ENCODE data around the gene CYP4F11.
"Not testable (repeated sequence)": the region's sequence is repeated elsewhere in the genome, so short reads cannot be mapped to it uniquely, and the experiment has no call there.

Gene CYP4F11

GRCh38 chr19:15895876-15896430, 38.4 kb downstream of the CYP4F11 start:
- no peak overlapping the region for H3K4me3 ChIP-seq (ENCODE audit: low read depth, low read length)
- TF ChIP-seq CTCF (IDR thresholded peaks at IDR 0.05; ENCODE audit: borderline replicate concordance, insufficient read depth, low read depth, low read length) = no peak

- H3K4me3 ChIP-seq (ENCODE audit: low read depth, low read length) = no peak overlapping the region
- TF ChIP-seq CTCF (IDR thresholded peaks at IDR 0.05; ENCODE audit: borderline replicate concordance, insufficient read depth, low read depth, low read length) = no peak
These were observed 40.0 kb downstream of the CYP4F11 start for GRCh38 chr19:15894359-15894758.

- no peak overlapping the region for H3K4me3 ChIP-seq (ENCODE audit: low read depth, low read length)
- no peak for TF ChIP-seq CTCF (IDR thresholded peaks at IDR 0.05; ENCODE audit: borderline replicate concordance, insufficient read depth, low read depth, low read length)
These were observed 40.9 kb downstream of the CYP4F11 start for GRCh38 chr19:15893477-15893876.

- no peak for TF ChIP-seq CTCF (IDR thresholded peaks at IDR 0.05; ENCODE audit: borderline replicate concordance, insufficient read depth, low read depth, low read length)
- no peak overlapping the region for H3K4me3 ChIP-seq (ENCODE audit: low read depth, low read length)
These were observed 42.3 kb downstream of the CYP4F11 start for GRCh38 chr19:15892012-15892411.

- no peak for TF ChIP-seq CTCF (IDR thresholded peaks at IDR 0.05; ENCODE audit: borderline replicate concordance, insufficient read depth, low read depth, low read length)
- H3K4me3 ChIP-seq (ENCODE audit: low read depth, low read length) = no peak overlapping the region
These were observed 42.9 kb downstream of the CYP4F11 start for GRCh38 chr19:15891434-15891833.

- not testable (repeated sequence) for H3K4me3 ChIP-seq (ENCODE audit: low read depth, low read length)
These were observed 45.0 kb downstream of the CYP4F11 start for GRCh38 chr19:15889339-15889738.

- no peak overlapping the region for H3K4me3 ChIP-seq (ENCODE audit: low read depth, low read length)
- no peak for TF ChIP-seq CTCF (IDR thresholded peaks at IDR 0.05; ENCODE audit: borderline replicate concordance, insufficient read depth, low read depth, low read length)
These were observed 48.4 kb downstream of the CYP4F11 start for GRCh38 chr19:15885919-15886318.

GRCh38 chr19:15885167-15885566, 49.2 kb downstream of the CYP4F11 start:
- no peak overlapping the region for H3K4me3 ChIP-seq (ENCODE audit: low read depth, low read length)
- TF ChIP-seq CTCF (IDR thresholded peaks at IDR 0.05; ENCODE audit: borderline replicate concordance, insufficient read depth, low read depth, low read length) = no peak

GRCh38 chr19:15883329-15883728, 51.0 kb downstream of the CYP4F11 start:
- H3K4me3 ChIP-seq (ENCODE audit: low read depth, low read length) = not testable (repeated sequence)

Data from GM12875 (cell line).